SK-N-MC (cell line): ENCODE measurements around the gene PRRC2B.

Source experiments
- EZH2 ChIP-seq: fragments of 200-600 bp; sonication (generic); IDR thresholded peaks from one replicate; pipeline ENCODE4 v1.6.1; 2017; ENCODE audit warnings: antibody characterized with exemption
- POLR2AphosphoS5 ChIP-seq: IDR thresholded peaks from 2 replicates; pipeline ENCODE4 v1.6.1; 2012; ENCODE audit warnings: mild to moderate bottlenecking, low read depth, low read length, borderline replicate concordance

DNA sequence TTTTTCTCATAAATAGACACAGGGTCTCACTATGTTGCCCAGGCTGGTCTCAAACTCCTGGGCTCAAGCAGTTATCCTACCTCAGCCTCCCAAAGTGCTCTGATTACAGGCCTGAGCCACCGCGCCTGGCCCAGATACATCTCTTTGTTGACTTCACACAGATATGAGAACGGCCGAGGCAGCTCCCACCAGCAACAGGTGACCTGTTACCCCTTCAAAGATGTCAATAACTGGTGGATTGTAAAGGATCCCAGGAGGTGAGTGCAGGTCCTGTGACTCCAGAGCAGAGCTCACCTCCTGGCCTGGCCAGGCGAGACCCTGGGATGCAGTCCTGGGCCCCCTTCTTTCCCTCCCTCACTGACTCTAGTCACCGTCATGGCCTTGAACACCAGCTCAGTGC lies 118.0 kb downstream of the PRRC2B start:
- TF ChIP-seq POLR2AphosphoS5 (no peak), EZH2 (no peak)
